DOHH2 (cell line): ENCODE results near the gene ZPR1.

Experiments used
- H3F3A ChIP-seq: fragments of 200-600 bp; sonication (generic), shearing (Covaris generic); 2 replicates; pipeline ENCODE4 v1.6.0; 2016; ENCODE audit warnings: antibody characterized with exemption, mild to moderate bottlenecking; ENCODE audit not compliant: control insufficient read depth, insufficient read depth
- H3K27ac ChIP-seq: fragments of 200-600 bp; sonication (generic); 2 replicates; pipeline ENCODE4 v1.5.1; 2014; ENCODE audit warnings: low read depth, mild to moderate bottlenecking, low read length, moderate library complexity
- H3K27me3 ChIP-seq: fragments of 200-600 bp; sonication (generic); 2 replicates; pipeline ENCODE4 v1.6.1; 2014; ENCODE audit warnings: mild to moderate bottlenecking, low read length, mixed read lengths; ENCODE audit not compliant: control insufficient read depth
- H3K36me3 ChIP-seq: fragments of 200-600 bp; sonication (generic); 2 replicates; pipeline ENCODE4 v1.6.1; 2014; ENCODE audit warnings: mild to moderate bottlenecking, low read length, moderate library complexity, mixed read lengths; ENCODE audit not compliant: control insufficient read depth
- H3K4me1 ChIP-seq: fragments of 200-600 bp; sonication (generic); 2 replicates; pipeline ENCODE4 v1.6.1; 2014; ENCODE audit warnings: mild to moderate bottlenecking, low read length, mixed read lengths; ENCODE audit not compliant: control insufficient read depth
- H3K4me2 ChIP-seq: fragments of 200-600 bp; sonication (generic); 2 replicates; pipeline ENCODE4 v1.6.0; 2014; ENCODE audit warnings: mild to moderate bottlenecking, low read length, moderate library complexity
- H3K4me3 ChIP-seq: fragments of 200-600 bp; sonication (generic); 2 replicates; pipeline ENCODE4 v1.5.1; 2014; ENCODE audit warnings: mild to moderate bottlenecking, low read length, mixed read lengths
- H3K79me2 ChIP-seq: fragments of 200-600 bp; sonication (generic); 2 replicates; pipeline ENCODE4 v1.6.1; 2014; ENCODE audit warnings: mild to moderate bottlenecking, low read length, mixed read lengths; ENCODE audit not compliant: control insufficient read depth
- H3K9me2 ChIP-seq: fragments of 200-600 bp; sonication (generic); replicated peaks from 2 replicates; pipeline ENCODE4 v1.6.1; 2014; ENCODE audit warnings: mild to moderate bottlenecking, low read length, mixed read lengths; ENCODE audit not compliant: control insufficient read depth
- H3K9me3 ChIP-seq: fragments of 200-600 bp; sonication (generic); 2 replicates; pipeline ENCODE4 v1.6.1; 2014; ENCODE audit warnings: antibody characterized with exemption, low read length, mixed read lengths; ENCODE audit not compliant: control insufficient read depth, insufficient read depth
- H4K20me1 ChIP-seq: fragments of 200-600 bp; sonication (generic); 2 replicates; pipeline ENCODE4 v1.6.0; 2014; ENCODE audit warnings: low read depth, mild to moderate bottlenecking, antibody characterized with exemption, low read length, moderate library complexity; ENCODE audit not compliant: control insufficient read depth, insufficient read depth
- CTCF ChIP-seq: fragments of 200-600 bp; sonication (generic); IDR thresholded peaks from one replicate; pipeline ENCODE4 v1.5.1; 2014; ENCODE audit warnings: antibody characterized with exemption, mild to moderate bottlenecking, low read depth, low read length; ENCODE audit not compliant: poor library complexity, severe bottlenecking
- EZH2phosphoT487 ChIP-seq: fragments of 200-600 bp; sonication (generic); IDR thresholded peaks from 2 replicates; pipeline ENCODE4 v1.6.1; 2017; ENCODE audit warnings: borderline replicate concordance, mild to moderate bottlenecking, antibody characterized with exemption, low read length, moderate library complexity, mixed read lengths

ZPR1 gene

GRCh38 chr11:116731821-116732220 lies 56.0 kb downstream of the ZPR1 start:
- TF ChIP-seq EZH2phosphoT487: no peak
- TF ChIP-seq CTCF: no peak
- H3F3A ChIP-seq: no peaks in the 10 kb centered on the region
- H3K36me3 ChIP-seq: no peaks in the 10 kb centered on the region
- peaks cover 3% of the 10 kb centered on the region; the same call in 1 of the 2 replicates for H3K4me1 ChIP-seq
- H3K27me3 ChIP-seq: no peaks in the 10 kb centered on the region
- H3K4me3 ChIP-seq: no peak overlapping the region
- H3K9me3 ChIP-seq: no peaks in the 10 kb centered on the region
- no peaks in the 10 kb centered on the region for H3K79me2 ChIP-seq
- no peaks in the 10 kb centered on the region for H3K9me2 ChIP-seq
- H3K27ac ChIP-seq: no peak overlapping the region
- H3K4me2 ChIP-seq: no peak overlapping the region
- H4K20me1 ChIP-seq: no peaks in the 10 kb centered on the region

- no peaks in the 10 kb centered on the region for H3K27me3 ChIP-seq
- no peak overlapping the region for H3K4me2 ChIP-seq
Measured at GRCh38 chr11:116731097-116731761, 56.6 kb downstream of the ZPR1 start.

GRCh38 chr11:116730601-116731000 lies 57.2 kb downstream of the ZPR1 start:
- H3K27ac ChIP-seq: no peak overlapping the region
- no peak overlapping the region for H3K4me2 ChIP-seq
- H3K79me2 ChIP-seq: no peaks in the 10 kb centered on the region

More at GRCh38 chr11:116731097-116731761, 56.6 kb downstream of the ZPR1 start:
- no peaks in the 10 kb centered on the region for H4K20me1 ChIP-seq
- no peaks in the 10 kb centered on the region for H3K9me2 ChIP-seq
- H3K79me2 ChIP-seq: no peaks in the 10 kb centered on the region
- no peak overlapping the region for H3K27ac ChIP-seq
- H3F3A ChIP-seq: no peaks in the 10 kb centered on the region
- no peaks in the 10 kb centered on the region for H3K9me3 ChIP-seq
- H3K4me3 ChIP-seq: no peak overlapping the region
- peaks cover 3% of the 10 kb centered on the region; the same call in 1 of the 2 replicates for H3K4me1 ChIP-seq
- TF ChIP-seq EZH2phosphoT487 (no peak), CTCF (no peak)
- no peaks in the 10 kb centered on the region for H3K36me3 ChIP-seq

GRCh38 chr11:116730241-116730561 lies 57.6 kb downstream of the ZPR1 start:
- H3K9me3 ChIP-seq: no peaks in the 10 kb centered on the region
- H3K4me1 ChIP-seq: peaks cover 3% of the 10 kb centered on the region; the same call in 1 of the 2 replicates

More at GRCh38 chr11:116730601-116731000, 57.2 kb downstream of the ZPR1 start:
- Histone ChIP-seq H3K9me2 (no peaks in the 10 kb centered on the region), H3K9me3 (no peaks in the 10 kb centered on the region), H4K20me1 (no peaks in the 10 kb centered on the region), H3K4me1 (peaks cover 3% of the 10 kb centered on the region; the same call in 1 of the 2 replicates), H3K27me3 (no peaks in the 10 kb centered on the region), H3K36me3 (no peaks in the 10 kb centered on the region), H3F3A (no peaks in the 10 kb centered on the region), H3K4me3 (no peak overlapping the region)
- TF ChIP-seq EZH2phosphoT487: no peak

More at GRCh38 chr11:116730241-116730561, 57.6 kb downstream of the ZPR1 start:
- Histone ChIP-seq H3K4me3 (no peak overlapping the region), H3K27me3 (no peaks in the 10 kb centered on the region), H3K9me2 (no peaks in the 10 kb centered on the region), H3K36me3 (no peaks in the 10 kb centered on the region), H4K20me1 (no peaks in the 10 kb centered on the region), H3F3A (no peaks in the 10 kb centered on the region), H3K27ac (no peak overlapping the region), H3K79me2 (no peaks in the 10 kb centered on the region), H3K4me2 (no peak overlapping the region)
- TF ChIP-seq CTCF: no peak
- no peak for TF ChIP-seq EZH2phosphoT487
